SK-N-SH (cell line): ENCODE measurements around the gene MAPRE3. TPM values are rescaled to one million over a fixed set of nuclear protein-coding genes. Genes with fewer than 3 reads are reported as not detected.

ENCODE experiments used
- CTCF ChIA-PET: fragments of 300-600, 350-600 bp; formaldehyde crosslinking; extraction: SDS; loops from one replicate; lab custom pipeline; 2021; lab: Yijun Ruan, JAX
- POLR2A ChIA-PET: fragments of 350-600 bp; sonication (Branson Sonifier 250); formaldehyde crosslinking; extraction: SDS; loops from one replicate; lab custom pipeline; 2020; ENCODE audit warnings: antibody characterized with exemption, inconsistent platforms; lab: Yijun Ruan, JAX
- DNase-seq: peaks from one replicate; pipeline ENCODE4 v3.0.0; 2012
- H2AFZ ChIP-seq: fragments of 200-600 bp; sonication (generic); 2 replicates; pipeline ENCODE4 v1.8.1; 2016; ENCODE audit warnings: antibody characterized with exemption, mild to moderate bottlenecking, low read depth
- H3F3A ChIP-seq: fragments of 200-600 bp; sonication (generic); replicated peaks from 2 replicates; pipeline ENCODE3; 2016; ENCODE audit warnings: antibody characterized with exemption, mild to moderate bottlenecking; ENCODE audit not compliant: insufficient read depth
- H3K27ac ChIP-seq, 2 experiments: fragments of 200-500 bp in 1 of 2; fragments of 200-600 bp in 1 of 2; sonication (Bioruptor generic) in 1 of 2; sonication (generic), shearing (Covaris generic) in 1 of 2; 2 replicates each; pipeline versions ENCODE4 v1.5.1 to v1.6.1; 2014 to 2016; ENCODE audit warnings: low read depth in 2 of 2, inconsistent platforms in 1 of 2, low read length in 1 of 2, mild to moderate bottlenecking in 1 of 2, mixed read lengths in 1 of 2
- H3K27me3 ChIP-seq: fragments of 200-600 bp; sonication (generic), shearing (Covaris generic); 2 replicates; pipeline ENCODE4 v1.6.1; 2016; ENCODE audit warnings: mixed run types; ENCODE audit not compliant: insufficient read depth
- H3K36me3 ChIP-seq, 2 experiments: fragments of 200-500 bp in 1 of 2; fragments of 200-600 bp in 1 of 2; sonication (Bioruptor generic) in 1 of 2; sonication (generic) in 1 of 2; replicated peaks in 1 of 2; 2 replicates each; pipeline versions ENCODE3 to v1.5.1; 2014 to 2016; ENCODE audit warnings: low read length in 1 of 2, mild to moderate bottlenecking in 1 of 2; ENCODE audit not compliant: insufficient read depth in 2 of 2, control insufficient read depth in 1 of 2
- H3K4me1 ChIP-seq, 2 experiments: fragments of 200-500 bp in 1 of 2; fragments of 200-600 bp in 1 of 2; sonication (Bioruptor generic) in 1 of 2; sonication (generic), shearing (Covaris generic) in 1 of 2; 2 replicates each; pipeline versions ENCODE4 v1.5.1 to v1.6.1; 2014 to 2016; ENCODE audit warnings: low read depth in 1 of 2, low read length in 1 of 2, mixed run types in 1 of 2; ENCODE audit not compliant: insufficient read depth in 2 of 2, control insufficient read depth in 1 of 2
- H3K4me2 ChIP-seq: fragments of 200-600 bp; sonication (generic), shearing (Covaris generic); 2 replicates; pipeline ENCODE4 v1.6.1; 2017; ENCODE audit warnings: mixed run types
- H3K4me3 ChIP-seq, 2 experiments: fragments of 200-500 bp in 1 of 2; fragments of 200-600 bp in 1 of 2; sonication (Bioruptor generic) in 1 of 2; sonication (generic), shearing (Covaris generic) in 1 of 2; 2 replicates each; pipeline versions ENCODE4 v1.5.1 to v1.8.1; 2014 to 2016; ENCODE audit warnings: low read depth in 2 of 2, inconsistent platforms in 1 of 2, low read length in 1 of 2, mild to moderate bottlenecking in 1 of 2, mixed read lengths in 1 of 2, moderate library complexity in 1 of 2
- H3K79me2 ChIP-seq: fragments of 200-600 bp; sonication (generic); 2 replicates; pipeline ENCODE4 v1.8.1; 2017; ENCODE audit warnings: mild to moderate bottlenecking; ENCODE audit not compliant: insufficient read depth
- H3K9ac ChIP-seq: fragments of 200-600 bp; sonication (generic); 2 replicates; pipeline ENCODE4 v1.6.1; 2017; ENCODE audit warnings: mixed run types
- H3K9me2 ChIP-seq: fragments of 200-600 bp; sonication (generic); 2 replicates; pipeline ENCODE4 v1.6.1; 2017; ENCODE audit warnings: mixed run types
- H3K9me3 ChIP-seq: fragments of 200-600 bp; sonication (generic); 2 replicates; pipeline ENCODE4 v1.6.1; 2017; ENCODE audit warnings: mixed run types, mild to moderate bottlenecking, moderate library complexity
- H4K20me1 ChIP-seq: fragments of 200-600 bp; sonication (generic); 2 replicates; pipeline ENCODE4 v1.6.1; 2017; ENCODE audit warnings: mild to moderate bottlenecking, mixed run types; ENCODE audit not compliant: insufficient read depth
- CHD2 ChIP-seq: fragments of 150-350 bp; IDR thresholded peaks from 2 replicates; pipeline ENCODE4 v1.6.1; 2018; ENCODE audit warnings: low read length; ENCODE audit not compliant: partially characterized antibody
- CTCF ChIP-seq: fragments of 200-600 bp; sonication (generic); IDR thresholded peaks from 2 replicates; pipeline ENCODE4 v1.6.1; 2017; ENCODE audit warnings: antibody characterized with exemption, mild to moderate bottlenecking, moderate library complexity
- ELF1 ChIP-seq: IDR thresholded peaks from 2 replicates; pipeline ENCODE4 v1.4.0; 2012
- FOXM1 ChIP-seq: IDR thresholded peaks from 2 replicates; pipeline ENCODE4 v1.4.0; 2012; ENCODE audit warnings: low read depth, mild to moderate bottlenecking
- GABPA ChIP-seq: IDR thresholded peaks from 2 replicates; pipeline ENCODE4 v1.4.0; 2012; ENCODE audit warnings: low read depth, mild to moderate bottlenecking
- JUND ChIP-seq: IDR thresholded peaks from 2 replicates; pipeline ENCODE4 v1.4.0; 2012
- MEF2A ChIP-seq: IDR thresholded peaks from 2 replicates; pipeline ENCODE4 v1.4.0; 2012; ENCODE audit warnings: low read depth, borderline replicate concordance
- NFIC ChIP-seq: IDR thresholded peaks from 2 replicates; pipeline ENCODE4 v1.4.0; 2012; ENCODE audit warnings: borderline replicate concordance
- NRF1 ChIP-seq: IDR thresholded peaks from 2 replicates; pipeline ENCODE4 v1.6.1; 2012; ENCODE audit warnings: low read depth, mild to moderate bottlenecking, low read length
- RAD21 ChIP-seq: IDR thresholded peaks from 2 replicates; pipeline ENCODE4 v1.6.1; 2012; ENCODE audit warnings: mild to moderate bottlenecking, low read length
- REST ChIP-seq: IDR thresholded peaks from 2 replicates; pipeline ENCODE4 v1.6.1; 2012; ENCODE audit warnings: mild to moderate bottlenecking, low read depth, low read length, moderate library complexity
- RFX5 ChIP-seq: IDR thresholded peaks from 2 replicates; pipeline ENCODE4 v1.6.1; 2012; ENCODE audit warnings: mild to moderate bottlenecking, improper control_type of control experiment, low read length
- RXRA ChIP-seq: IDR thresholded peaks from 2 replicates; pipeline ENCODE4 v1.4.0; 2012; ENCODE audit warnings: low read depth, mild to moderate bottlenecking, borderline replicate concordance
- SIN3A ChIP-seq: IDR thresholded peaks from 2 replicates; pipeline ENCODE4 v1.6.1; 2012; ENCODE audit warnings: low read depth, mild to moderate bottlenecking, low read length, moderate library complexity, borderline replicate concordance
- SMC3 ChIP-seq: IDR thresholded peaks from 2 replicates; pipeline ENCODE4 v1.6.1; 2012; ENCODE audit warnings: low read depth, low read length, improper control_type of control experiment
- TCF12 ChIP-seq: IDR thresholded peaks from 2 replicates; pipeline ENCODE4 v1.4.0; 2012
- TEAD4 ChIP-seq: IDR thresholded peaks from 2 replicates; pipeline ENCODE4 v1.4.0; 2012; ENCODE audit warnings: mild to moderate bottlenecking, borderline replicate concordance; ENCODE audit not compliant: insufficient read depth
- USF2 ChIP-seq: fragments of 150-350 bp; IDR thresholded peaks from 2 replicates; pipeline ENCODE4 v1.6.1; 2017; ENCODE audit warnings: antibody characterized with exemption, low read length, low read depth, borderline replicate concordance
- WGBS: methylation state at CpG from one replicate; pipeline ENCODE4 v1.1.6; 2017; ENCODE audit warnings: low lambda C conversion rate; 5-methylcytosine and 5-hydroxymethylcytosine counted together
- polyA plus RNA-seq, 3 experiments: library from polyadenylated mRNA; depleted of rRNA; stranded (reverse); fragments of >200 nt; gene quantifications; 2 replicates each; pipeline ENCODE4 v1.2.3, GENCODE V29; 2012
- TF ChIP-seq, protein P1 (sequence below): IDR thresholded peaks from 2 replicates; pipeline ENCODE4 v1.4.0; 2012; ENCODE audit warnings: low read depth, borderline replicate concordance

MAPRE3 gene
- polyA plus RNA-seq, 1 of the 3 experiments (the other 2 are of a cell fraction) = 24.4 TPM

GRCh38 chr2:27025861-27026851, 55.7 kb downstream of the MAPRE3 start:
- Histone ChIP-seq H3K79me2 (peaks cover 8% of the 10 kb centered on the region; the same call in 1 of the 2 replicates), H3K9me2 (no peaks in the 10 kb centered on the region), H4K20me1 (no peaks in the 10 kb centered on the region), H3K9me3 (no peaks in the 10 kb centered on the region), H3K4me3 (no peak overlapping the region), H3F3A (no peaks in the 10 kb centered on the region), H3K4me2 (no peak overlapping the region), H3K27ac (no peak overlapping the region), H3K4me1 (peaks cover 0 to 3% of the 10 kb centered on the region in 2 experiments; a peak in 1 of 4 replicates), H3K9ac (no peak overlapping the region), H3K27me3 (no peaks in the 10 kb centered on the region), H3K36me3 (peaks cover 0 to 49% of the 10 kb centered on the region in 2 experiments)
- no peak for DNase-seq
- POLR2A ChIA-PET = no interaction called here
- 98% methylated on average over 24 of the region's 24 CpGs for WGBS
- CTCF ChIA-PET = interaction anchor here (0.9 to 33.3 kb wide), 8 partner anchors 9 to 180 kb away, joined by 3 to 1017 read pairs (median 4); partner anchors contain the start of genes KHK and MAPRE3
- TF ChIP-seq MEF2A (no peak), CTCF (no peak), RAD21 (no peak), GABPA (no peak), RFX5 (no peak), JUND (no peak)
- TF ChIP-seq, all 33 proteins: peak for 0
- H2AFZ ChIP-seq = no peak overlapping the region

DNA sequence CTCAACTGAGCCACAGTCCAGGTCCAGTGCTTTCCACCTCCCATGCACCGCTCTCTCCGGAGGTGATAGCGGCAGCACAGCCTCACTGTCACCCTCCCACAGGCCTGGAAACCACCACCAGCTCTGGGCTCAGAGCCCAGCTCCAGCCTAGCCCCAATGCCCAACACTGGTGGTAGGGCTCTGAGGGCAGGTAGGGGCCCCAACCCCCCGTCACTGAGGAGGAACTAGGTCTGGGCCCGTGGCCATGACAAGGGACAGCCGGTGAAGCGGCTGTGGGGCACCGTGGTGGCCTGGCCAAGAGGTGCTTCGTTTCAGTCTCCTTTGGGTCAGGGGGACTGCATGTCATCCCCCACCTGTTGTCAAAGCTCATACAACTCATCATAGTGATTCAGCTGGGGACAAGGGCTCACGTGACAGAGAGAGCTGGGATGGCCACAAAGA, 56.8 kb downstream of the MAPRE3 start:
- no peak overlapping the region for H2AFZ ChIP-seq
- H3K36me3 ChIP-seq = peaks cover 4 to 46% of the 10 kb centered on the region in 2 experiments
- DNase-seq = no peak
- no peak overlapping the region for H3K4me2 ChIP-seq
- H4K20me1 ChIP-seq = no peaks in the 10 kb centered on the region
- H3K9ac ChIP-seq = no peak overlapping the region
- no peaks in the 10 kb centered on the region for H3K27me3 ChIP-seq
- WGBS = 87% methylated on average over 3 of the region's 10 CpGs
- no peak overlapping the region for H3K27ac ChIP-seq
- H3K9me3 ChIP-seq = no peaks in the 10 kb centered on the region
- H3K4me3 ChIP-seq = no peak overlapping the region
- H3K79me2 ChIP-seq = peaks cover 16% of the 10 kb centered on the region; the same call in 1 of the 2 replicates
- ChIA-PET CTCF (interaction anchor here (0.9 to 33.3 kb wide), 5 partner anchors 10 to 181 kb away, joined by 3 to 1017 read pairs (median 4); partner anchors contain the start of genes KHK and MAPRE3), POLR2A (no interaction called here)
- H3K4me1 ChIP-seq = peaks cover 0 to 4% of the 10 kb centered on the region in 2 experiments; a peak in 1 of 4 replicates
- H3F3A ChIP-seq = no peaks in the 10 kb centered on the region
- no peaks in the 10 kb centered on the region for H3K9me2 ChIP-seq
- TF ChIP-seq NFIC (no peak), NRF1 (no peak), RXRA (no peak), CHD2 (no peak), SMC3 (no peak), GABPA (no peak), ELF1 (no peak), TCF12 (no peak), MEF2A (no peak), TEAD4 (no peak), FOXM1 (no peak), REST (no peak), SIN3A (no peak), USF2 (no peak)
- TF ChIP-seq, protein P1, sequence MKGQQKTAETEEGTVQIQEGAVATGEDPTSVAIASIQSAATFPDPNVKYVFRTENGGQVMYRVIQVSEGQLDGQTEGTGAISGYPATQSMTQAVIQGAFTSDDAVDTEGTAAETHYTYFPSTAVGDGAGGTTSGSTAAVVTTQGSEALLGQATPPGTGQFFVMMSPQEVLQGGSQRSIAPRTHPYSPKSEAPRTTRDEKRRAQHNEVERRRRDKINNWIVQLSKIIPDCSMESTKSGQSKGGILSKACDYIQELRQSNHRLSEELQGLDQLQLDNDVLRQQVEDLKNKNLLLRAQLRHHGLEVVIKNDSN = no peak
